ENCODE data around the gene ADGRD2.

ADGRD2 gene

GRCh38 chr9:124479947-124480620, 29.8 kb downstream of the ADGRD2 start:
- no peak for DNase-seq (ENCODE audit: low spot score)

DNA sequence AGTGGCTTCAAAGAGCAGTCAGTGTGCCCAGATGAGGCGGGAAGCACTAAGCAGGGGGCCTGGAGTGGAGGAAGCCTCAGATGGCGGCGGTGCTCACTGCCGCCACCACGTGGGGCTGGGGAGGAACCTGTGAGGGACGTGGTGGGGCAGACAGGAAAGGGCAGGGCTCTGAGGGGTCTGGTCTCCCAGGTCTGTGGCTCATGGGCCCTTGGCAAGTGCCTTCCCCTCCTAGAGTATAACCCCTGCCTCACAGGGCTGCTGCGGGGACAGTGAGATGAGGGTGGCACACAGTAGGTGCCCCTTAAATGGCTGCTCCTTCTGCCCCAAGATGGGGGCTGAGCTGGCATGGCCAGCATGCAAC, 30.4 kb downstream of the ADGRD2 start:
- no peak for DNase-seq (ENCODE audit: low spot score)

DNA sequence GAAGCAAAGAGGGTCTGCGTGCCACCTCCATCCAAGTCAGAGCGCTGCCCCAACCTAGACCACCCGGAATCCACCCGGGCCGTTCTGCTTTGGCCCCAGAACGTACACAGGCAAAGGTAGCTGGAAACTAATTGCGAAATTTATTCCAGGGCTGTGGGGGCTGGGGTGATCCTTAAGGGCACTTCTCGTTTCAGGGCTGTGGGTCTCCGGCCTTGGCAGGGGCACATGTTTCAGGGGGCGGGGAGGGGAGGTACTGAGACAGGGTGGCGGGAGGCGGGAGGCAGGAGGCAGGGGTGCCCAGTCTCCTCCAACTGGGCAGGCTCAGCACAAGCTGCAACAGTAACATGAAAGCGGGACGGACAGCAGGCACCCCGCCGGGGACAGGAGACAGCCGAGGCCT, 30.9 kb downstream of the ADGRD2 start:
- no peak for DNase-seq (ENCODE audit: low spot score)

GRCh38 chr9:124482431-124483031, 32.3 kb downstream of the ADGRD2 start:
- no peak for DNase-seq (ENCODE audit: low spot score)

- DNase-seq (ENCODE audit: low spot score) = no peak
Measured at GRCh38 chr9:124483481-124483880, 33.2 kb downstream of the ADGRD2 start.

GRCh38 chr9:124485201-124485600, 35.0 kb downstream of the ADGRD2 start:
- DNase-seq (ENCODE audit: low spot score) = no peak

GRCh38 chr9:124485936-124486335, 35.7 kb downstream of the ADGRD2 start:
- DNase-seq (ENCODE audit: low spot score) = no peak

DNA sequence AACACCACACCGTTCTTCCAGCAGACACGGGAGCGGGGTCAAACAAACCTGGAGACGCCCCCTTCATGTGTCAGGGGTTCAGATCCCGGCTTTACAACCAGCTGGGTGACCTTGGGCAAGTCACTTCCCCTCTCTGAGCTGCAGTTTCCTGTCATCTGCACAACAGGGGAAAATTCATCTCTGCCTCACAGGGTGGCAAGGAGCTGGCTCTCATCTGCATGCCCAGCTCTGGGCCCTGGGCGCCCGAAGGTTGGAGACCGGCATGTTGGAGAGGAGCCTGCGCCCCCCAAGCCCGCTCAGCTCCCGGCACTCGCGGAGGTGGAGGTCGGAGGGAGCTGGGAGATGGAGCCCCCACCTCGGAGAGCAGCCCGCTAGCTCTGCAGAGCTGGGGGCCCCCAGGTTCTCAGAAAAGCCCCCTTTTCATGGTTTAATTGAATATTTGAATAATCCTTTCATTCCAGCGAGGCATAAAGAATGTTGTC, 36.6 kb downstream of the ADGRD2 start:
- no peak for DNase-seq (ENCODE audit: low spot score)

GRCh38 chr9:124487260-124488182, 37.3 kb downstream of the ADGRD2 start:
- DNase-seq (ENCODE audit: low spot score) = no peak

DNA sequence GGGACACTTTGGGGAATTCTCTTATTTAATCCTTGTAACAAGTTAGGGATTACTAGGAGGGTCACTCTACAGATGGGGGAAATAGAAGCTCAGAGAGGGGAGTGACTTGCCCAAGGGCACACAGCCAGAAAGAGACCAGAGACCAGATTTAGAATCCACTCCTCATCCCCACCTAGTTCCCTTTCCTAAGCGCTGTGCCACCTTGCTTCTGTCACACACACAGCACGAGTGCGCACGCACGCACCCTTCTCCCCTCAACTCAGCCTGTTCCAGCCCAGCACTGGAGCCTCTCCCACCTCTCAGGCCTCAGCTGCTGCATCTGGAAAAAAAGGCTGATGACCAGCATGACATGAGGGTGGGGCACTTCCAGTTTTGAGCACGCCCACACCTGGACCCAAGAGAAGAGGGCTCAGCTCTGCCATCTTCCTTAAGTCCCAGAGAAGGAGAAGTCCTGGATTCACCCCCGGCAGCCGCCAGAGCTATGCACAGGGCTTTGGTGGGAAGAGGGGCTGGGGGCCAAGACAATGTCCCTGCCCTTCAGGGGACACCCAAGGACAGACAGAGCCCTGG, 38.5 kb downstream of the ADGRD2 start:
- DNase-seq (ENCODE audit: low spot score) = no peak

- no peak for DNase-seq (ENCODE audit: low spot score)
Measured at GRCh38 chr9:124489222-124489621, 39.0 kb downstream of the ADGRD2 start.

DNA sequence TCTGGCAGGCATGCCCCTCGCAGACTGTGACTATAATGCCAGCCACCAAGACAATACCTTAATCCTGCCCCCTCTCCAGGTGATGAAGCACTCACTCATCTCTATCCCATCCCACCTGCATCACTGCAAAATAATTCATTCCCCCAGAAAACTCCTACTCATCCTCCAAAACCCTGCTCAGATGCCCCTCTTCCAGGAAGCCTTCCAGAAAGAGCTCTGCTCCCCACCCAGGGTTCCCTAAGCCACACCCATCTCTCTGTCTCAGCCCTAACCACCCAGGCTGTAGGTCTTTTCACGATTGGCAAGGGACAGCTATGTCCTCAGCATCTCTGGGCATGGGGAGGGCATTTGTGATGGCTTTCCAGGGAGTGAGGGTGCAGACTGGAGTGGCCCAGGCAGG, 39.8 kb downstream of the ADGRD2 start:
- no peak for DNase-seq (ENCODE audit: low spot score)

DNA sequence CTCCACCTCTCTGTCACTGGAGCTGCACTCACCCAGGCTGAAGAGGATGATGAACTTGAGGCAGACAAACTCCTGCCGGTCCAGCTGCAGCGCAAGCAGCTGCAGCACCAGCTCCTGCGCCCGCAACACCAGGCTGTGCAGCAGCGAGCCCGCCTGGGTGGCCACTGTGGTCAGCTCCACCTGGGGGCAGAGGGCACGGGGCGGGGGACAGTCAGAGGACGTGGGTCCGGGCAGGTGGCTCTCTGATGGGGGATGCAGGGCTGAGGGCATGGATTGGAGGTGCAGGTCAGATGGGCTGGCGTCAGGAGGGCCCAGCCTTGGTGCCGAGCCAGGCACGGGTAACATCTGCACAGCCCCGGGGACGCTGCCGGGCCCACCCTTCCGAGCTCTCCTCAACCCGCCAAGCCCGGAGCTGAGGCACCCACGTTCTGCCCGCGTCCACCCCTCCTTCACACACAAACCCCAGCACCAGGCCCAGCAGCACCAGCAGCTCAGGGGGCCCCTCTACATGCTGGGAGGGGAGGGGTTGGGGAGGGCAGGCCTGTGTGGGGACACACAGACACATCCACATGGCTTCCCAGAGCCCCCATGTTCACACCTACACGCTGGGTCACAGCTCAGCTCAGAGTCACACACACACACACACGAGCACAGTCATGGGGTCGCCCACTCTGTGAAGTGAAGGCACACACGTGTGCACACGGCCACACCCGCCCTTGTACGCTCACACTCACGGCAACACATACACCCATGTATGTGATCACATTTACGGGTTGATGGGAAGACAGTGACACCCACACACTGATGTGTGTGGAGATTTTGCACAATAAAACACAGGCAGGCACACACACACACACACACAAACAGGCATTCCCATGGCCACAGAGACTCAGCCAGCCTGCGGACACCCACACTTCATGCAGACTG, 41.1 kb downstream of the ADGRD2 start:
- DNase-seq (ENCODE audit: low spot score) = no peak

GRCh38 chr9:124492818-124493217, 42.6 kb downstream of the ADGRD2 start:
- no peak for DNase-seq (ENCODE audit: low spot score)

- no peak for DNase-seq (ENCODE audit: low spot score)
Measured at GRCh38 chr9:124493218-124493617, 43.0 kb downstream of the ADGRD2 start.

DNA sequence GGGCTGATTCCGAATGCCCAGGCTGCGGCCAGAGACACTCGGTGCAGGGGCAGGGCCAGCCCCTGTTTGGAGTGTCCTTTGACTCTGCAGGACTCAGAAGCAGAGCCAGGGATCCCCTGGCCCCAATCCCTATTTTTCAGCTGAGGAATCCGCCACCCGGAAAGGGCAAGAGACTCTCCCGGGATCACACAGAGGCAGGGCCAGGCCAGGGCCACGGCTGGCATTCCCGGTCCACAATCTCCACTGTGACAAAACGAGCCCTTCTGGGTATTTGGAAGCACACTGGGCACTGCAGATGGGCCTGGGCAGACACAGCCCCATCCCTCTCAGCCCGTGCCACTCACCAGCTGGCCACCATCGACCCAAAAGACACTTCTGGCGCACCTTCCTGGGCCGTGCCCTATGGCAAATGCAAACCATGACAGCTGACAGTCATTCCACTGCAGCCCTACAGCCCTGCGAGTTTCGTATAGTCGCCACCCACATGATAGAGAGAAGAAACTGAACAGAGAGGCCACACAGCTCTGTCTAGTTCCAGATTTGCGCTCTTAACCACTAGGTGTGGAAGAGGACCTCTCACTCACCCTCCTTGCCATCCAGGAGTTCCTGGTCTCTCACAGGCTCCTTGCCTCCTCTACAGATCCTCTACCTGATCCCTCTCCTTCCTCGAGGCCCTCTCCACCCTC, 43.7 kb downstream of the ADGRD2 start:
- DNase-seq (ENCODE audit: low spot score) = no peak

- no peak for DNase-seq (ENCODE audit: low spot score)
Measured at GRCh38 chr9:124495126-124496074, 45.1 kb downstream of the ADGRD2 start.

DNA sequence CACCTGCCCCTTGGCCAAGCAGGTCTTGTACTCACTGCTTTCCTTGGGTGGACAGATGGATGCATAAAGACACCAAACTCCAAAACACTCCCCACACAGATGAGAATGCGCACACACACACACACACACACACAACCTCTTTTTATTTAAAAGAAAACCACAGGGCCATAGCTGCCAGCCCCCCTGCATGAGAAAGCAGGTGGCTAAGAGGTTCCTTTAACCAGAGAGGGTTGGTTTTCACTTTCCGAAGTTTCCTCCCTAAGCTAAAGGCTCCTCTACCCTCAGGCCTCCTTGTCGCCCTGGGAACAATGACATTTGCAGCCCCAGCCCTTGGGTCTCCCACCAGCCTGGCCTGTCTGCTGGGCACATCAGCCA, 45.8 kb downstream of the ADGRD2 start:
- DNase-seq (ENCODE audit: low spot score) = no peak

DNA sequence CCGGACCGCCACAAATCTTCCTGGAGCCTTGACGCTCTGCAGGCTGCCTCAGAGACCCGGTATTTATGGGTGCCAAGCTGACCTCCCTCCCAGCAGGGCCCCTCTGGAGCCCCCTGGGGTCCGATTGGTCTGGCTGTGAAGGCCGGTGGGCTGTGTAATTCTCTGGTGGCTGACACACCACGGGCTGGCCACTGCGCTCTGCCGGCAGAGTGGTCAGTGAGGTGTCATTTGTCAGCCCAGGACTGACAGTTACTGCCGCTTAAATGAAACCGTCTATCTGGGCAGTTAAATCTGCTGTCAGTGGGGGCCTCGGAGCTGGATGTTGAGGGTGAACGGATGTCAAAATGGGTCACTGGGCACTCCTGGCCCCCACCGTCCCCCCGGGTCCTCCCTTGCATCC, 46.2 kb downstream of the ADGRD2 start:
- no peak for DNase-seq (ENCODE audit: low spot score)

DNA sequence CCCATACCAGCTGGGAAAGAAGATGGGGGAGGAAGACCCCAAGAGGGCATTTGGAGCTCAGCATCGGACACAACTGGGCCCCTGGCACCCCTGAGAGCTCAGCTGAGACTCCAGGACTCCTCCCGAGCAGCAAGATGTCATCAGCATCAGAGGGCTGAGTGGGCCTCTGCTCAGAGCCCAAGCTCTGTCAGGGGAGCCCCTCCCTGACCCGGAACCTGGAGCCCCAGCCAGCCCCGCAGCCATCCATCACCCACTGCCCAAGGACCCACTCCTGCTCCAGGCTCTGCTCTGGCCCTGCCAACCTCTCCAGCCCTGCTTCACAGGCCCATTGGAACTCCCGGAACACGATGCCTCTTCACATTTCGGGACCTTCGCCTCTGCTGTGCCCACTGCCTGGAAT, 47.2 kb downstream of the ADGRD2 start:
- no peak for DNase-seq (ENCODE audit: low spot score)

Data from Ammon's horn (tissue), 1 donor.